IMR-90 (cell line): Measurements from ENCODE around the gene HACD2. TPM values are rescaled to one million over a fixed set of nuclear protein-coding genes. Genes with fewer than 3 reads are reported as not detected.

Source experiments
- ATAC-seq: fragments of 200-7000 bp; cut with Tn5 transposase; 2 replicates; pipeline ENCODE4 v1.9.1; 2020; ENCODE audit warnings: low read depth, mild to moderate bottlenecking, moderate library complexity
- BruUV-seq: library from RNA; stranded (reverse); fragments of 400-500 nt; replicated peaks from 2 replicates; lab custom pipeline; 2021; lab: Mats Ljungman, UMichigan
- CTCF ChIA-PET: fragments of 300-600 bp; formaldehyde crosslinking; extraction: SDS; loops from one replicate; lab custom pipeline; 2021; ENCODE audit warnings: antibody characterized with exemption; lab: Yijun Ruan, JAX
- POLR2A ChIA-PET: fragments of 300-600 bp; sonication (Branson Sonifier 250); formaldehyde crosslinking; loops from one replicate; lab custom pipeline; 2022; ENCODE audit warnings: antibody characterized with exemption; ENCODE audit not compliant: unreplicated experiment; lab: Charles Lee
- DNase-seq: peaks from one replicate; pipeline ENCODE4 v3.0.0; 2013
- H2AFZ ChIP-seq: replicated peaks from 2 replicates; pipeline ENCODE3; 2013; ENCODE audit warnings: low read length, mild to moderate bottlenecking; ENCODE audit not compliant: poor library complexity
- H2AK5ac ChIP-seq: 2 replicates; pipeline ENCODE4 v1.6.1; 2013; ENCODE audit warnings: low read depth, low read length, inconsistent platforms
- H2AK9ac ChIP-seq: replicated peaks from 2 replicates; pipeline ENCODE3; 2013; ENCODE audit warnings: mild to moderate bottlenecking, low read depth, low read length, moderate library complexity; ENCODE audit not compliant: poor library complexity
- H2BK120ac ChIP-seq: 2 replicates; pipeline ENCODE4 v1.6.1; 2013; ENCODE audit warnings: low read depth, low read length, inconsistent platforms
- H2BK15ac ChIP-seq: 3 replicates; pipeline ENCODE4 v1.6.1; 2013; ENCODE audit warnings: low read depth, low read length, inconsistent platforms
- H2BK20ac ChIP-seq: 2 replicates; pipeline ENCODE4 v1.6.1; 2013; ENCODE audit warnings: low read depth, mild to moderate bottlenecking, inconsistent platforms, low read length, moderate library complexity
- H2BK5ac ChIP-seq: 2 replicates; pipeline ENCODE4 v1.6.1; 2013; ENCODE audit warnings: mild to moderate bottlenecking, low read depth, low read length, inconsistent platforms; ENCODE audit not compliant: poor library complexity, severe bottlenecking
- H3K14ac ChIP-seq: replicated peaks from 2 replicates; pipeline ENCODE4 v1.6.1; 2013; ENCODE audit warnings: low read depth, low read length, inconsistent platforms
- H3K18ac ChIP-seq: 2 replicates; pipeline ENCODE4 v1.6.1; 2013; ENCODE audit warnings: low read depth, low read length, control low read depth
- H3K23ac ChIP-seq: 2 replicates; pipeline ENCODE4 v1.6.1; 2013; ENCODE audit warnings: low read depth, low read length, inconsistent platforms
- H3K27ac ChIP-seq: 2 replicates; pipeline ENCODE4 v1.5.1; 2013; ENCODE audit warnings: mild to moderate bottlenecking, control low read depth, low read length; ENCODE audit not compliant: insufficient read depth
- H3K27me3 ChIP-seq: 2 replicates; pipeline ENCODE4 v1.6.1; 2013; ENCODE audit warnings: low read length; ENCODE audit not compliant: control insufficient read depth, insufficient read depth
- H3K36me3 ChIP-seq: 2 replicates; pipeline ENCODE4 v1.6.1; 2013; ENCODE audit warnings: low read length, mixed read lengths; ENCODE audit not compliant: control insufficient read depth, insufficient read depth
- H3K4ac ChIP-seq: 2 replicates; pipeline ENCODE4 v1.6.1; 2013; ENCODE audit warnings: low read depth, low read length, inconsistent platforms
- H3K4me1 ChIP-seq: 2 replicates; pipeline ENCODE4 v1.6.1; 2013; ENCODE audit warnings: low read length, mixed read lengths; ENCODE audit not compliant: control insufficient read depth, insufficient read depth
- H3K4me2 ChIP-seq: 2 replicates; pipeline ENCODE4 v1.6.1; 2013; ENCODE audit warnings: low read depth, mild to moderate bottlenecking, control low read depth, low read length, moderate library complexity
- H3K4me3 ChIP-seq: 2 replicates; pipeline ENCODE4 v1.5.1; 2013; ENCODE audit warnings: low read depth, mild to moderate bottlenecking, control low read depth, low read length, moderate library complexity; ENCODE audit not compliant: insufficient read depth
- H3K56ac ChIP-seq: 2 replicates; pipeline ENCODE4 v1.6.1; 2013; ENCODE audit warnings: low read length, inconsistent platforms; ENCODE audit not compliant: insufficient read depth; ENCODE audit errors: extremely low read depth
- H3K79me1 ChIP-seq, 2 experiments: 2 replicates each; pipeline ENCODE4 v1.6.1; 2013; ENCODE audit warnings: low read length in 2 of 2, inconsistent platforms in 1 of 2, low read depth in 1 of 2
- H3K9ac ChIP-seq: 2 replicates; pipeline ENCODE4 v1.6.1; 2013; ENCODE audit warnings: low read depth, low read length, control low read depth
- H3K9me1 ChIP-seq: 2 replicates; pipeline ENCODE4 v1.6.1; 2013; ENCODE audit warnings: low read length, inconsistent platforms; ENCODE audit not compliant: insufficient read depth
- H3K9me3 ChIP-seq: 2 replicates; pipeline ENCODE4 v1.6.1; 2013; ENCODE audit warnings: low read length; ENCODE audit not compliant: control insufficient read depth, insufficient read depth
- H4K20me1 ChIP-seq: 2 replicates; pipeline ENCODE4 v1.6.1; 2013; ENCODE audit warnings: low read length, inconsistent platforms; ENCODE audit not compliant: insufficient read depth
- H4K5ac ChIP-seq: 2 replicates; pipeline ENCODE4 v1.6.1; 2013; ENCODE audit warnings: mild to moderate bottlenecking, low read depth, low read length, control low read depth
- H4K8ac ChIP-seq, 2 experiments: 2 replicates each; pipeline ENCODE4 v1.6.1; 2013; ENCODE audit warnings: low read depth in 2 of 2, low read length in 2 of 2, control low read depth in 1 of 2, inconsistent platforms in 1 of 2
- H4K91ac ChIP-seq: 2 replicates; pipeline ENCODE4 v1.6.1; 2013; ENCODE audit warnings: low read depth, low read length, inconsistent platforms; ENCODE audit not compliant: insufficient read depth
- CHD1 ChIP-seq: IDR thresholded peaks from 2 replicates; pipeline ENCODE4 v1.6.1; 2012; ENCODE audit warnings: low read depth, low read length, improper control_type of control experiment
- MAFK ChIP-seq: IDR thresholded peaks from 2 replicates; pipeline ENCODE4 v1.6.1; 2012; ENCODE audit warnings: low read depth, low read length, improper control_type of control experiment
- MAZ ChIP-seq: IDR thresholded peaks from 2 replicates; pipeline ENCODE4 v1.6.1; 2012; ENCODE audit warnings: low read depth, mild to moderate bottlenecking, low read length, improper control_type of control experiment, moderate library complexity, borderline replicate concordance
- NFE2L2 ChIP-seq: fragments of 150-350 bp; IDR thresholded peaks from 2 replicates; pipeline ENCODE4 v1.6.1; 2016; ENCODE audit warnings: low read depth, mild to moderate bottlenecking, low read length
- POLR2A ChIP-seq: IDR thresholded peaks from 2 replicates; pipeline ENCODE4 v1.6.1; 2012; ENCODE audit warnings: mild to moderate bottlenecking, low read depth, low read length
- WGBS, 2 experiments: methylation state at CpG; one replicate each; pipeline versions ENCODE4 v1.1.5 to v1.1.7; 2013; ENCODE audit warnings: missing lambda C conversion rate in 2 of 2; ENCODE audit not compliant: insufficient read length in 1 of 2; ENCODE audit errors: extremely low coverage in 2 of 2; 5-methylcytosine and 5-hydroxymethylcytosine counted together
- dilution Hi-C: fragments of 300-500 bp; cut with HindIII; formaldehyde crosslinking; loops from one replicate; pipeline ENCODE4 v1.14.3; 2018; ENCODE audit warnings: low sequenced_read_pairs; ENCODE audit not compliant: unreplicated experiment
- in situ Hi-C: fragments of 300-500 bp; cut with MboI; formaldehyde crosslinking; loops from 3 replicates; pipeline ENCODE4 v1.14.3; 2019; ENCODE audit warnings: low sequenced_read_pairs, inconsistent platforms, mixed read lengths
- intact Hi-C: fragments of 100-400 bp; cut with micrococcal nuclease; formaldehyde crosslinking; loops from 2 replicates; pipeline ENCODE4 v1.10.0; 2022
- polyA plus RNA-seq, 3 experiments: library from polyadenylated mRNA; depleted of rRNA; stranded (reverse); fragments of >200 nt; gene quantifications; 2 replicates each; pipeline ENCODE4 v1.2.3, GENCODE V29; 2012; ENCODE audit warnings: low replicate concordance in 1 of 3
- total RNA-seq: library from RNA; depleted of rRNA; stranded (reverse); fragments of >200 nt; gene quantifications from 2 replicates; pipeline ENCODE4 v1.2.3, GENCODE V29; 2012
- TF ChIP-seq, protein P1 (sequence below): conservative IDR thresholded peaks from 2 replicates; pipeline ENCODE4 v1.5.1; 2012; ENCODE audit warnings: mild to moderate bottlenecking, low read depth, low read length, improper control_type of control experiment

HACD2 gene
- total and polyA plus RNA-seq, 2 of the 4 experiments (the other 2 are of a cell fraction), result 21.5 to 22.6 TPM

DNA sequence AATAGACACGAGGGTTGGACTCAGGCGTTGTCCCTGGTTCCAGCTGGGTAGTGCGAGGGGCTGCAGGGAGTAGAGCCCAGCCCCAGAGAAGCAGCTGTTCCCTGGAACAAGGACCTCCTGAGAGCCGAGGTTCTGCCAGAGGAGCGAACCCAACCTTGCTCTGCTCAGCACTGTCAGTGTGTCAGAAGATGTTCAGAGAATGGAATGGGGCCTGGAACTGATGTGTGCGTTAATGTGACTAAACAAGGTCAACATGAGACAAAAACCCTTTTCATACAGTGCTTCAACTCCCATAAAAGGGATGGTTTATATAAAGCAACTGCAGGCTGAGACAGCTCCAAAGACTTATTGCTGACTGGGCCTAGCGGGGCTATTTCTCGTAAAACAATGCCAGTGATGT is 35.5 kb upstream of the HACD2 start:
- ChIA-PET CTCF (interaction anchor here (1.0 to 3.4 kb wide), 2 partner anchors 22 to 32 kb away, joined by 6 to 13 read pairs; no protein-coding TSS in a partner anchor), POLR2A (no interaction called here)
- in situ Hi-C loops (no loop called here), dilution Hi-C loops (no loop called here), intact Hi-C loops (no loop called here)
- no peak for TF ChIP-seq NFE2L2
- TF ChIP-seq MAFK, result peak; percentile 81
- TF ChIP-seq CHD1, result no peak
- peak; percentile 72 for TF ChIP-seq POLR2A
- TF ChIP-seq MAZ, result no peak
- TF ChIP-seq, protein P1, sequence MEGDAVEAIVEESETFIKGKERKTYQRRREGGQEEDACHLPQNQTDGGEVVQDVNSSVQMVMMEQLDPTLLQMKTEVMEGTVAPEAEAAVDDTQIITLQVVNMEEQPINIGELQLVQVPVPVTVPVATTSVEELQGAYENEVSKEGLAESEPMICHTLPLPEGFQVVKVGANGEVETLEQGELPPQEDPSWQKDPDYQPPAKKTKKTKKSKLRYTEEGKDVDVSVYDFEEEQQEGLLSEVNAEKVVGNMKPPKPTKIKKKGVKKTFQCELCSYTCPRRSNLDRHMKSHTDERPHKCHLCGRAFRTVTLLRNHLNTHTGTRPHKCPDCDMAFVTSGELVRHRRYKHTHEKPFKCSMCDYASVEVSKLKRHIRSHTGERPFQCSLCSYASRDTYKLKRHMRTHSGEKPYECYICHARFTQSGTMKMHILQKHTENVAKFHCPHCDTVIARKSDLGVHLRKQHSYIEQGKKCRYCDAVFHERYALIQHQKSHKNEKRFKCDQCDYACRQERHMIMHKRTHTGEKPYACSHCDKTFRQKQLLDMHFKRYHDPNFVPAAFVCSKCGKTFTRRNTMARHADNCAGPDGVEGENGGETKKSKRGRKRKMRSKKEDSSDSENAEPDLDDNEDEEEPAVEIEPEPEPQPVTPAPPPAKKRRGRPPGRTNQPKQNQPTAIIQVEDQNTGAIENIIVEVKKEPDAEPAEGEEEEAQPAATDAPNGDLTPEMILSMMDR, result no peak
- Histone ChIP-seq H3K9me1 (peaks cover 35% of the 10 kb centered on the region), H4K8ac (peak overlapping the region; percentile 70 to 83), H4K91ac (peak overlapping the region; percentile 96), H3K4ac (peak overlapping the region; percentile 92), H3K27ac (peak overlapping the region; percentile 95), H2BK15ac (peak overlapping the region; percentile 62; the same call in 1 of the 3 replicates), H2AK5ac (peak overlapping the region; percentile 89), H3K14ac (peak overlapping the region; percentile 92), H3K56ac (peak overlapping the region; percentile 90), H2BK5ac (peak overlapping the region; percentile 85), H3K23ac (peak overlapping the region; percentile 78), H2BK120ac (peak overlapping the region; percentile 80), H3K27me3 (no peaks in the 10 kb centered on the region), H2AFZ (peak overlapping the region; percentile 53), H4K5ac (peak overlapping the region; percentile 85), H3K79me1 (peaks cover 19 to 73% of the 10 kb centered on the region in 2 experiments), H3K4me1 (peaks cover 44% of the 10 kb centered on the region), H3K9me3 (no peaks in the 10 kb centered on the region), H2AK9ac (peak overlapping the region; percentile 93), H3K9ac (peak overlapping the region; percentile 96), H3K4me3 (peak overlapping the region; percentile 61), H4K20me1 (peaks cover 34% of the 10 kb centered on the region), H3K4me2 (peak overlapping the region; percentile 87), H2BK20ac (peak overlapping the region; percentile 44), H3K18ac (peak overlapping the region; percentile 95), H3K36me3 (peaks cover 60% of the 10 kb centered on the region)
- ATAC-seq (peak; percentile 79), DNase-seq (peak; percentile 94)
- 0% methylated on average over 2 of the region's 8 CpGs; no CpG with 5 or more reads in 1 of the 2 experiments for WGBS, 2 experiments
- no TSS peak for BruUV-seq
